OCI-LY1 (cell line): Measurements from ENCODE around the gene DMD.

ENCODE experiments used
- EZH2 ChIP-seq: fragments of 200-600 bp; sonication (generic), shearing (Covaris generic); IDR thresholded peaks from 2 replicates; pipeline ENCODE4 v1.8.0; 2017; ENCODE audit warnings: borderline replicate concordance, mixed run types, mild to moderate bottlenecking, antibody characterized with exemption, low read length, moderate library complexity, mixed read lengths
- TF ChIP-seq, protein P1 (sequence below): fragments of 200-600 bp; sonication (generic), shearing (Covaris generic); IDR thresholded peaks from 2 replicates; pipeline ENCODE4 v1.5.1; 2017; ENCODE audit warnings: mild to moderate bottlenecking, antibody characterized with exemption, low read length, moderate library complexity, mixed read lengths

DNA sequence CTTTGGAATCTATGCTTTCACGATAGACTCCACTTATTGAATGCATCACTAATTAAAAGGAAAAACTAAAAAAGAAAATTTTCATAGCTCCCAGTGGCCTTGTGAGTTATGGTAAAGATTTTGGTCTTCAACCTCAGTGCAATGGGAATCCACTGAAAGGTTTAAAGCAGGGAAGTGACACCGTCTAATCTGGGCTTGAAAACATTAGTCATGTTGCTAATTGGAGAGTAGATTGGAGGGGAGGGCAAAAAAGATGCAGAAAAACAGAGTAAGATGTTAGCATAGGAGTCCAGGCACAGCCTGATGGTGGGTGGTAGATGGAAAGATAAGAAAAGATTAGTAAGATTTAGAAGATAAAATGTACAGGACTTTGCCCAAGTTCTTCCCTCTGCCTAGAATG, 1506.4 kb downstream of the DMD start:
- TF ChIP-seq, protein P1, sequence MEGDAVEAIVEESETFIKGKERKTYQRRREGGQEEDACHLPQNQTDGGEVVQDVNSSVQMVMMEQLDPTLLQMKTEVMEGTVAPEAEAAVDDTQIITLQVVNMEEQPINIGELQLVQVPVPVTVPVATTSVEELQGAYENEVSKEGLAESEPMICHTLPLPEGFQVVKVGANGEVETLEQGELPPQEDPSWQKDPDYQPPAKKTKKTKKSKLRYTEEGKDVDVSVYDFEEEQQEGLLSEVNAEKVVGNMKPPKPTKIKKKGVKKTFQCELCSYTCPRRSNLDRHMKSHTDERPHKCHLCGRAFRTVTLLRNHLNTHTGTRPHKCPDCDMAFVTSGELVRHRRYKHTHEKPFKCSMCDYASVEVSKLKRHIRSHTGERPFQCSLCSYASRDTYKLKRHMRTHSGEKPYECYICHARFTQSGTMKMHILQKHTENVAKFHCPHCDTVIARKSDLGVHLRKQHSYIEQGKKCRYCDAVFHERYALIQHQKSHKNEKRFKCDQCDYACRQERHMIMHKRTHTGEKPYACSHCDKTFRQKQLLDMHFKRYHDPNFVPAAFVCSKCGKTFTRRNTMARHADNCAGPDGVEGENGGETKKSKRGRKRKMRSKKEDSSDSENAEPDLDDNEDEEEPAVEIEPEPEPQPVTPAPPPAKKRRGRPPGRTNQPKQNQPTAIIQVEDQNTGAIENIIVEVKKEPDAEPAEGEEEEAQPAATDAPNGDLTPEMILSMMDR = no peak
- TF ChIP-seq EZH2 = no peak
